Gastrocnemius medialis (tissue), 4 donors: ENCODE measurements around the gene NLRP9. TPM values are rescaled to one million over a fixed set of nuclear protein-coding genes. Genes with fewer than 3 reads are reported as not detected.

Experiments
- ATAC-seq, 2 donors: fragments of 150-250 bp; one replicate each; pipeline ENCODE4 v1.9.1; 2016
- DNase-seq, 2 donors: peaks; one replicate each; pipeline ENCODE4 v3.0.0-alpha.2; 2019
- H3K27ac ChIP-seq, 4 donors: fragments of 200-600 bp; sonication (generic); 1 replicate in 1 of 4; 2 replicates in 3 of 4; pipeline ENCODE4 v1.5.1; 2016 to 2018; ENCODE audit warnings: mild to moderate bottlenecking in 2 of 4, moderate library complexity in 1 of 4
- H3K27me3 ChIP-seq, 3 donors: fragments of 200-600 bp; sonication (generic) in 2 of 3; 1 replicate in 1 of 3; 2 replicates in 2 of 3; pipeline versions ENCODE4 v1.5.1 to v1.6.0; 2016 to 2019; ENCODE audit warnings: mild to moderate bottlenecking in 1 of 3, moderate library complexity in 1 of 3
- H3K36me3 ChIP-seq, 2 donors: fragments of 200-600 bp; sonication (generic) in 1 of 2; one replicate each; pipeline ENCODE4 v1.5.1; 2017 to 2018
- H3K4me1 ChIP-seq, 2 donors: fragments of 200-600 bp; sonication (generic) in 1 of 2; one replicate each; pipeline ENCODE4 v1.5.1; 2016 to 2017; ENCODE audit warnings: mild to moderate bottlenecking in 2 of 2
- H3K4me3 ChIP-seq, 4 donors: fragments of 200-600 bp; sonication (generic) in 3 of 4; 1 replicate in 1 of 4; 2 replicates in 3 of 4; pipeline ENCODE4 v1.5.1; 2016 to 2019; ENCODE audit warnings: mild to moderate bottlenecking in 2 of 4
- H3K9me3 ChIP-seq, 3 donors: fragments of 200-600 bp; sonication (generic) in 2 of 3; 1 replicate in 1 of 3; 2 replicates in 2 of 3; pipeline ENCODE4 v1.5.1; 2016 to 2019
- POLR2A ChIP-seq, 2 donors: fragments of 450-650 bp; IDR thresholded peaks; one replicate each; pipeline ENCODE4 v1.6.1; 2017; ENCODE audit warnings: antibody characterized with exemption in 2 of 2, mild to moderate bottlenecking in 2 of 2, moderate library complexity in 2 of 2
- in situ Hi-C, 4 donors: fragments of 200-750 bp; cut with MboI; loops; one replicate each; pipeline versions ENCODE4 v1.15.0 to v1.8.0; 2017; ENCODE audit warnings: low sequenced_read_pairs in 4 of 4
- intact Hi-C: fragments of 100-400 bp; cut with DNase I; formaldehyde crosslinking; loops from one replicate; pipeline ENCODE4 v1.15.1; 2023; ENCODE audit warnings: low total_unique reads
- total RNA-seq, 4 donors: library from RNA; depleted of rRNA; stranded (reverse); fragments of >200 nt; gene quantifications; one replicate each; pipeline versions ENCODE4 v1.1.0 to v1.2.3, GENCODE V29; 2016
- TF ChIP-seq, protein P1 (sequence below), 5 experiments: fragments of 450-650 bp in 3 of 5; fragments of 200-600 bp in 2 of 5; sonication (generic) in 2 of 5; IDR thresholded peaks in 4 of 5; conservative IDR thresholded peaks in 1 of 5; 1 replicate in 4 of 5; 2 replicates in 1 of 5; pipeline ENCODE4 v1.5.1; 2016 to 2019; ENCODE audit warnings: antibody characterized with exemption in 5 of 5, mild to moderate bottlenecking in 3 of 5, moderate library complexity in 3 of 5

Gene NLRP9
- total RNA-seq, 4 donors from 2014 or later, result not detected

DNA sequence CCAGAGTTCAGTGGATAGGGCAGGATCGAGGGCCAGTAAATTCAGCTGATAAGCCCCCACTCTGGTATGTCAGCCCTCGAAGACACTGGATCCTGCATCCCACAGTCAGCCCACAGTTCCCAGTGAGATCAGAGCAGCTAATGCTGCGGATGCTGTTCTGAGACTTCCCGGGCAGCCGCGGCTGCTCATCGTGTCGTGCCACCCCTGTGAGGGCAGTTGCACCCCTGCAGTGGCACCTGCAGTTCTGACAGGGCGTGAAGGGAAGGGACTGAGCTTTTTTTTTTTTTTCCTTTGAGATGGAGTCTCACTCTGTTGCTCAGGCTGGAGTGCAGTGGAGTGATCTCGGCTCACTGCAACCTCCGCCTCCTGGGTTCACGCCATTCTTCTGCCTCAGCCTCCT, 70.7 kb downstream of the NLRP9 start:
- peaks cover 0 to 78% of the 10 kb centered on the region in 2 donors for H3K36me3 ChIP-seq
- no peak for DNase-seq
- intact Hi-C loops (no loop called here), in situ Hi-C loops (loop anchor here in 1 of 4 donors (10.0 kb wide), 1 partner anchor 293 kb away; the partner anchor contains the start of genes IL11 and TMEM190)
- H3K27ac ChIP-seq, result no peak overlapping the region
- TF ChIP-seq, protein P1, sequence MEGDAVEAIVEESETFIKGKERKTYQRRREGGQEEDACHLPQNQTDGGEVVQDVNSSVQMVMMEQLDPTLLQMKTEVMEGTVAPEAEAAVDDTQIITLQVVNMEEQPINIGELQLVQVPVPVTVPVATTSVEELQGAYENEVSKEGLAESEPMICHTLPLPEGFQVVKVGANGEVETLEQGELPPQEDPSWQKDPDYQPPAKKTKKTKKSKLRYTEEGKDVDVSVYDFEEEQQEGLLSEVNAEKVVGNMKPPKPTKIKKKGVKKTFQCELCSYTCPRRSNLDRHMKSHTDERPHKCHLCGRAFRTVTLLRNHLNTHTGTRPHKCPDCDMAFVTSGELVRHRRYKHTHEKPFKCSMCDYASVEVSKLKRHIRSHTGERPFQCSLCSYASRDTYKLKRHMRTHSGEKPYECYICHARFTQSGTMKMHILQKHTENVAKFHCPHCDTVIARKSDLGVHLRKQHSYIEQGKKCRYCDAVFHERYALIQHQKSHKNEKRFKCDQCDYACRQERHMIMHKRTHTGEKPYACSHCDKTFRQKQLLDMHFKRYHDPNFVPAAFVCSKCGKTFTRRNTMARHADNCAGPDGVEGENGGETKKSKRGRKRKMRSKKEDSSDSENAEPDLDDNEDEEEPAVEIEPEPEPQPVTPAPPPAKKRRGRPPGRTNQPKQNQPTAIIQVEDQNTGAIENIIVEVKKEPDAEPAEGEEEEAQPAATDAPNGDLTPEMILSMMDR (IDR thresholded peaks at IDR 0.05 in 4 of 5, conservative IDR thresholded peaks at IDR 0.05 in 1 of 5), result no peak
- no peak for TF ChIP-seq POLR2A (IDR thresholded peaks at IDR 0.05)
- no peaks in the 10 kb centered on the region for H3K9me3 ChIP-seq
- ATAC-seq, result no peak
- H3K27me3 ChIP-seq, result no peaks in the 10 kb centered on the region
- no peaks in the 10 kb centered on the region for H3K4me1 ChIP-seq
- H3K4me3 ChIP-seq, result no peak overlapping the region

DNA sequence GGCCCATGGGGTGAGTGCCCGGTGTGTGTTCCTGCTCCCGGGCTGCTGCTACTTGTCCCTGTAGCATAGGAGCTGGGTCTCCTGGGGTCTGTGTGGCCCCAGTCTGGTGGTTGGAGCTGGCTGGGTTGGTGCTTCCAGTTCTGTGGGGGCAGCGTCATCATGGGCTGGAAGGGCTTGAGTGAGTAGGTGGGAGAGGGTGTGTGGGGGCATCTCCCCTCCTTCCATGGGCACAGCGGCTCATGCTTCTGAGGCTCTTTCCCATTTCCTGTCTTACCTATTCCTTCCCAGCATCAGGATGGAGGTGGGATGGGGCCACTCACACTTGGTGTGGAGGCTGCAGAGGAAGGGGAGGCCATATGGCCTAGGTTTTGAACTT, 71.2 kb downstream of the NLRP9 start:
- in situ Hi-C loops, result loop anchor here in 1 of 4 donors (10.0 kb wide), 1 partner anchor 292 kb away; the partner anchor contains the start of genes IL11 and TMEM190

DNA sequence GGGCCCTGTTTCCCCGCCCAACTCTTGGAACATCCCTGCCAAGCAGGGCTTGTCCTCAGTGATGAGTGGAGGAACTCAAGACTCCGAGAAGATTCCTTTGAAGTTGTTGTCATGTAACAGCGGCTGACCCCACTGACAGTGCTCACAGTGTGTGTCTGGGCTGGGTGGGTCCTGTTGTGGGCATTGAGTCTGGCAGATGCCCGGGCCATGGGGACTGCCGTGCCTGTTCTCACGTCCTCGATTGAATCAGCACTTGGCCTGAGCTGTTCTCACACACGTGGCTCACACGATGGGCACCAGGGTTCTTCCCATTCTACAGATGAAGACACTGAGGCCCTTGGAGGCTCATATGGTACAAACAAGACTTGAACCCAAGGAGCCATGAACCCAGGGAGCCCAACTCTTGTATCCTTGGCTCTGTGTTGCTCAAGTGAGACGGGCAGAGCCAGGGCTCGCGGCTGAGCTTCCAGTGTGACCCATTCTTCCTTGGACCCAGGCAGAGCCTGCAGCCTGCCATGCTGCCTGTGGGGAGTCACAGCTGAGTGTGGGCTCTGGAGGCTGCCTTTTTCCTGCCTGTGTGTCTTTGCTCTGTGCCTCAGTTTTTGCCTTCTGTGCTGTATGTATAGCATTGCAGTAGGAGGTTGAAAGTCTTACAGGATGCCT, 71.7 kb downstream of the NLRP9 start:
- no peak for DNase-seq
- no peaks in the 10 kb centered on the region for H3K27me3 ChIP-seq
- H3K9me3 ChIP-seq, result no peaks in the 10 kb centered on the region
- no peak overlapping the region for H3K4me3 ChIP-seq
- peaks cover 0 to 88% of the 10 kb centered on the region in 2 donors for H3K36me3 ChIP-seq
- no peak for TF ChIP-seq POLR2A (IDR thresholded peaks at IDR 0.05)
- TF ChIP-seq, protein P1 (IDR thresholded peaks at IDR 0.05 in 4 of 5, conservative IDR thresholded peaks at IDR 0.05 in 1 of 5), result no peak
- no peaks in the 10 kb centered on the region for H3K4me1 ChIP-seq
- in situ Hi-C loops, result loop anchor here in 1 of 4 donors (10.0 kb wide), 1 partner anchor 292 kb away; the partner anchor contains the start of genes IL11 and TMEM190
- H3K27ac ChIP-seq, result no peak overlapping the region
- ATAC-seq, result no peak
- intact Hi-C loops, result no loop called here

More for the DNA sequence above, 71.2 kb downstream of the NLRP9 start:
- Histone ChIP-seq H3K4me3 (no peak overlapping the region), H3K27me3 (no peaks in the 10 kb centered on the region), H3K9me3 (no peaks in the 10 kb centered on the region), H3K36me3 (peaks cover 0 to 83% of the 10 kb centered on the region in 2 donors), H3K4me1 (no peaks in the 10 kb centered on the region), H3K27ac (no peak overlapping the region)
- intact Hi-C loops, result no loop called here
- no peak for DNase-seq
- ATAC-seq, result no peak
- no peak for TF ChIP-seq POLR2A (IDR thresholded peaks at IDR 0.05)
- TF ChIP-seq, protein P1 (IDR thresholded peaks at IDR 0.05 in 4 of 5, conservative IDR thresholded peaks at IDR 0.05 in 1 of 5), result no peak

DNA sequence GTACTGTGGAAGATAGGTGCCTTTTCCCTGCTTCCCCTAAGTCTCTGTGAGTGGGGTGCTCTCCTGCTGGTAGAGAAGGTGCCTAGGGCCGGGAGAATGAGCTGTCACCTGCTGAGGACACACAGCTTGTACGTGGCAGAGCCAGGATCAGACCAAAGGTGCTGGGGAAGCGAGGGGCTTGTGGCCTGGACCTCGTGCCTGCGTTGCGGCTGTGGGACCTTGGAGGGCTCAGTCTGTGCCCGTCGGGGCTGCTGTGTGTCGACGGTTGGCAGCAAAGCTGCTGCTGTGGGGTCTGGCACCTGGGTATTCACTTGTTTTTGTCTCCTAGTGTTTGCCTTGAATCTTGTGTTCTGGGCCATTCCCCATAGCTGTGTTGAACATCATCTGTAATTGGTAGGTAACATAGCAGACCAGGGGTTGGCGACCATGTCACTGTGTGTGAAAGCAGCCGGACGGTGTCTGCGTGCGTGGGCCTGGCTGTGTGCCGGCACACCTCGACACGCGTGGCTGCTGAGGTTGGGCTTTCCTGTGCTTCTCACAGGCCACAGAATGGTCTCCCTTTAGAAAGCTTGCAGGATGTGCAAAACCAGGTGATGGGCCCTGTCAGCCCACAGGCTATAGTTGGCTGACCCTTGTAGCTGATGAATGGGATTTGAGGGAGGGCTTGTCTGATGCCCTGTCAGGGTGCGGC, 74.2 kb downstream of the NLRP9 start:
- H3K4me3 ChIP-seq, result no peak overlapping the region
- no peak for DNase-seq
- H3K27me3 ChIP-seq, result no peaks in the 10 kb centered on the region
- no peak for TF ChIP-seq POLR2A (IDR thresholded peaks at IDR 0.05)
- TF ChIP-seq, protein P1 (IDR thresholded peaks at IDR 0.05 in 4 of 5, conservative IDR thresholded peaks at IDR 0.05 in 1 of 5), result no peak
- in situ Hi-C loops, result loop anchor here in 1 of 4 donors (10.0 kb wide), 1 partner anchor 289 kb away; the partner anchor contains the start of genes IL11 and TMEM190
- no peaks in the 10 kb centered on the region for H3K9me3 ChIP-seq
- ATAC-seq, result no peak
- H3K4me1 ChIP-seq, result peaks cover 4 to 6% of the 10 kb centered on the region in 2 donors
- no peak overlapping the region for H3K27ac ChIP-seq
- intact Hi-C loops, result no loop called here
- peaks cover 0 to 81% of the 10 kb centered on the region in 2 donors for H3K36me3 ChIP-seq
